Epithelial cell of proximal tubule (primary cell): ENCODE results near the gene FUT7. TPM values are rescaled to one million over a fixed set of nuclear protein-coding genes. Genes with fewer than 3 reads are reported as not detected.

Experiments used
- DNase-seq: peaks from one replicate; pipeline ENCODE4 v3.0.0-alpha.2; 2011; ENCODE audit warnings: low read depth
- H3K4me3 ChIP-seq: 2 replicates; pipeline ENCODE4 v1.5.1; 2011; ENCODE audit warnings: low read depth, mild to moderate bottlenecking, low read length
- CTCF ChIP-seq: conservative IDR thresholded peaks from 2 replicates; pipeline ENCODE4 v1.5.1; 2012; ENCODE audit warnings: low read depth, mild to moderate bottlenecking, low read length
- total RNA-seq: library from RNA; depleted of rRNA; stranded (reverse); fragments of >200 nt; gene quantifications from 2 replicates; pipeline ENCODE4 v1.2.3, GENCODE V29; 2015

Gene FUT7
- total RNA-seq: not detected in 2 replicates

- no peak for TF ChIP-seq CTCF
- no peak for DNase-seq
- H3K4me3 ChIP-seq: no peak within 1 kb of the TSS
Measured at GRCh38 chr9:137031904-137032640, at the start of gene FUT7. TSS of gene FUT7 (minus strand) at chr9:137032088. CDS start at chr9:137031991, 97 bp downstream.

GRCh38 chr9:137080260-137081122 is 48.6 kb upstream of the FUT7 start:
- H3K4me3 ChIP-seq: no peak overlapping the region
- no peak for TF ChIP-seq CTCF
- DNase-seq: no peak

GRCh38 chr9:137079401-137079787 is 47.5 kb upstream of the FUT7 start:
- no peak for DNase-seq
- no peak overlapping the region for H3K4me3 ChIP-seq
- no peak for TF ChIP-seq CTCF

- no peak for DNase-seq
- no peak for TF ChIP-seq CTCF
- H3K4me3 ChIP-seq: peak overlapping the region; percentile 72
Measured at GRCh38 chr9:137078701-137079400, 47.0 kb upstream of the FUT7 start.

- H3K4me3 ChIP-seq: peak overlapping the region; percentile 72
- no peak for DNase-seq
- TF ChIP-seq CTCF: no peak
Measured at GRCh38 chr9:137077758-137078693, 46.1 kb upstream of the FUT7 start.
